ENCODE results near the gene GPR176. TPM values are rescaled to one million over a fixed set of nuclear protein-coding genes. Genes with fewer than 3 reads are reported as not detected.
A peak's percentile ranks its signal among the peaks of the same experiment; 100 is the strongest.

Gene GPR176
- total and polyA plus RNA-seq, 2 donors from 2014 or later = 2.9 to 7.6 TPM

GRCh38 chr15:39873978-39874377 lies 46.1 kb downstream of the GPR176 start:
- H3K9me3 ChIP-seq (ENCODE audit: control insufficient read depth in 2 of 3, insufficient read depth in 1 of 3, low read length in 3 of 3) = no peaks in the 10 kb centered on the region
- TF ChIP-seq CTCF (IDR thresholded peaks at IDR 0.05; ENCODE audit: borderline replicate concordance, extremely low read depth, insufficient read depth) = no peak
- H3K36me3 ChIP-seq (ENCODE audit: control insufficient read depth in 2 of 3, insufficient read depth in 3 of 3, low read length in 3 of 3) = no peaks in the 10 kb centered on the region
- no peaks in the 10 kb centered on the region for H3K27me3 ChIP-seq (ENCODE audit: control insufficient read depth, insufficient read depth, low read length)
- FAIRE-seq = no peak
- no peaks in the 10 kb centered on the region for H3K4me1 ChIP-seq (ENCODE audit: control insufficient read depth in 2 of 3, insufficient read depth in 2 of 3, low read depth in 1 of 3, low read length in 3 of 3)
- no peak overlapping the region for H3K27ac ChIP-seq (ENCODE audit: low read depth in 2 of 2, low read length in 2 of 2)
- DNase-seq = no peak
- intact Hi-C loops (cut with DNase I) = no loop called here
- no peak overlapping the region for H3K9ac ChIP-seq (ENCODE audit: low read length in 3 of 3)
- no peak overlapping the region for H3K4me3 ChIP-seq (ENCODE audit: low read length in 3 of 3)

- no peaks in the 10 kb centered on the region for H3K4me1 ChIP-seq (ENCODE audit: control insufficient read depth in 2 of 3, insufficient read depth in 2 of 3, low read depth in 1 of 3, low read length in 3 of 3)
- H3K4me3 ChIP-seq (ENCODE audit: low read length in 3 of 3) = no peak overlapping the region
- H3K9ac ChIP-seq (ENCODE audit: low read length in 3 of 3) = no peak overlapping the region
- intact Hi-C loops (cut with DNase I) = no loop called here
- H3K36me3 ChIP-seq (ENCODE audit: control insufficient read depth in 2 of 3, insufficient read depth in 3 of 3, low read length in 3 of 3) = no peaks in the 10 kb centered on the region
- H3K27me3 ChIP-seq (ENCODE audit: control insufficient read depth, insufficient read depth, low read length) = no peaks in the 10 kb centered on the region
- H3K9me3 ChIP-seq (ENCODE audit: control insufficient read depth in 2 of 3, insufficient read depth in 1 of 3, low read length in 3 of 3) = no peaks in the 10 kb centered on the region
- DNase-seq (no peak), FAIRE-seq (no peak)
- no peak for TF ChIP-seq CTCF (IDR thresholded peaks at IDR 0.05; ENCODE audit: borderline replicate concordance, extremely low read depth, insufficient read depth)
- no peak overlapping the region for H3K27ac ChIP-seq (ENCODE audit: low read depth in 2 of 2, low read length in 2 of 2)
Observed at GRCh38 chr15:39870537-39870936, 49.5 kb downstream of the GPR176 start.

- DNase-seq = peak in 1 of 5 donors; percentile 25
- TF ChIP-seq CTCF (IDR thresholded peaks at IDR 0.05; ENCODE audit: borderline replicate concordance, extremely low read depth, insufficient read depth) = no peak
- no peak overlapping the region for H3K9ac ChIP-seq (ENCODE audit: low read length in 3 of 3)
- no peaks in the 10 kb centered on the region for H3K9me3 ChIP-seq (ENCODE audit: control insufficient read depth in 2 of 3, insufficient read depth in 1 of 3, low read length in 3 of 3)
- intact Hi-C loops (cut with DNase I) = no loop called here
- no peak overlapping the region for H3K27ac ChIP-seq (ENCODE audit: low read depth in 2 of 2, low read length in 2 of 2)
- H3K4me1 ChIP-seq (ENCODE audit: control insufficient read depth in 2 of 3, insufficient read depth in 2 of 3, low read depth in 1 of 3, low read length in 3 of 3) = no peaks in the 10 kb centered on the region
- no peak for FAIRE-seq
- H3K27me3 ChIP-seq (ENCODE audit: control insufficient read depth, insufficient read depth, low read length) = no peaks in the 10 kb centered on the region
- H3K36me3 ChIP-seq (ENCODE audit: control insufficient read depth in 2 of 3, insufficient read depth in 3 of 3, low read length in 3 of 3) = no peaks in the 10 kb centered on the region
- no peak overlapping the region for H3K4me3 ChIP-seq (ENCODE audit: low read length in 3 of 3)
Observed at GRCh38 chr15:39869858-39870515, 50.1 kb downstream of the GPR176 start.

- no peak for TF ChIP-seq CTCF (IDR thresholded peaks at IDR 0.05; ENCODE audit: borderline replicate concordance, extremely low read depth, insufficient read depth)
- intact Hi-C loops (cut with DNase I) = no loop called here
- DNase-seq (peak in 1 of 5 donors; percentile 22), FAIRE-seq (no peak)
- Histone ChIP-seq H3K4me1 (ENCODE audit: control insufficient read depth in 2 of 3, insufficient read depth in 2 of 3, low read depth in 1 of 3, low read length in 3 of 3) (no peaks in the 10 kb centered on the region), H3K9ac (ENCODE audit: low read length in 3 of 3) (no peak overlapping the region), H3K27me3 (ENCODE audit: control insufficient read depth, insufficient read depth, low read length) (no peaks in the 10 kb centered on the region), H3K9me3 (ENCODE audit: control insufficient read depth in 2 of 3, insufficient read depth in 1 of 3, low read length in 3 of 3) (no peaks in the 10 kb centered on the region), H3K27ac (ENCODE audit: low read depth in 2 of 2, low read length in 2 of 2) (no peak overlapping the region), H3K4me3 (ENCODE audit: low read length in 3 of 3) (no peak overlapping the region), H3K36me3 (ENCODE audit: control insufficient read depth in 2 of 3, insufficient read depth in 3 of 3, low read length in 3 of 3) (no peaks in the 10 kb centered on the region)
Observed at GRCh38 chr15:39869254-39869653, 50.8 kb downstream of the GPR176 start.

Data from kidney (tissue), 14 donors.